Raji (cell line): Measurements from ENCODE around the gene WDFY4.

Experiments used
- POLR2A ChIP-seq: IDR thresholded peaks from 2 replicates; pipeline ENCODE4 v1.6.1; 2011; ENCODE audit warnings: low read depth, low read length, control low read depth; ENCODE audit not compliant: insufficient read depth

WDFY4 gene

GRCh38 chr10:48777110-48777509 lies 92.4 kb downstream of the WDFY4 start:
- no peak for TF ChIP-seq POLR2A

GRCh38 chr10:48778193-48778857 lies 93.7 kb downstream of the WDFY4 start:
- TF ChIP-seq POLR2A, result no peak

- TF ChIP-seq POLR2A, result no peak
These were observed 94.4 kb downstream of the WDFY4 start for GRCh38 chr10:48779077-48779476.

- no peak for TF ChIP-seq POLR2A
These were observed 95.0 kb downstream of the WDFY4 start for GRCh38 chr10:48779546-48780152.

- TF ChIP-seq POLR2A, result no peak
These were observed 95.7 kb downstream of the WDFY4 start for GRCh38 chr10:48780341-48780740.

GRCh38 chr10:48782386-48782785 lies 97.7 kb downstream of the WDFY4 start:
- no peak for TF ChIP-seq POLR2A

- TF ChIP-seq POLR2A, result no peak
These were observed 99.4 kb downstream of the WDFY4 start for GRCh38 chr10:48784031-48784430.

- no peak for TF ChIP-seq POLR2A
These were observed 101.1 kb downstream of the WDFY4 start for GRCh38 chr10:48785796-48786195.

GRCh38 chr10:48786606-48787282 lies 102.1 kb downstream of the WDFY4 start:
- no peak for TF ChIP-seq POLR2A

GRCh38 chr10:48788554-48788953 lies 103.9 kb downstream of the WDFY4 start:
- no peak for TF ChIP-seq POLR2A

- TF ChIP-seq POLR2A, result no peak
These were observed 105.1 kb downstream of the WDFY4 start for GRCh38 chr10:48789486-48790456.

GRCh38 chr10:48790457-48791044 lies 105.9 kb downstream of the WDFY4 start:
- no peak for TF ChIP-seq POLR2A

GRCh38 chr10:48791267-48791928 lies 106.7 kb downstream of the WDFY4 start:
- TF ChIP-seq POLR2A, result no peak

GRCh38 chr10:48792121-48792520 lies 107.4 kb downstream of the WDFY4 start:
- TF ChIP-seq POLR2A, result no peak
